Upper lobe of left lung (tissue), 6 donors: Measurements from ENCODE around the gene TP73. TPM values are rescaled to one million over a fixed set of nuclear protein-coding genes. Genes with fewer than 3 reads are reported as not detected.

Source experiments
- ATAC-seq, 2 donors: fragments of 200-7000 bp; cut with Tn5 transposase; one replicate each; pipeline ENCODE4 v1.9.1; 2022; ENCODE audit warnings: mild to moderate bottlenecking in 2 of 2, moderate library complexity in 2 of 2; ENCODE audit not compliant: low FRiP score in 2 of 2
- DNase-seq, 2 donors: peaks; one replicate each; pipeline ENCODE4 v3.0.0-alpha.2; 2019 to 2020
- H3K27ac ChIP-seq, 4 donors: fragments of 200-600 bp; sonication (generic); one replicate each; pipeline ENCODE4 v1.5.1; 2016 to 2019
- H3K27me3 ChIP-seq, 4 donors: fragments of 200-600 bp; sonication (generic); one replicate each; pipeline ENCODE4 v1.5.1; 2017 to 2019
- H3K36me3 ChIP-seq, 4 donors: fragments of 200-600 bp; sonication (generic); one replicate each; pipeline ENCODE4 v1.5.1; 2016 to 2019
- H3K4me1 ChIP-seq, 4 donors: fragments of 200-600 bp; sonication (generic); one replicate each; pipeline ENCODE4 v1.5.1; 2018 to 2019
- H3K4me3 ChIP-seq, 4 donors: fragments of 200-600 bp; sonication (generic); one replicate each; pipeline ENCODE4 v1.5.1; 2017 to 2019; ENCODE audit warnings: mild to moderate bottlenecking in 2 of 4, moderate library complexity in 1 of 4
- H3K9me3 ChIP-seq, 4 donors: fragments of 200-600 bp; sonication (generic); one replicate each; pipeline ENCODE4 v1.5.1; 2018 to 2019
- CTCF ChIP-seq, 6 experiments: fragments of 450-650 bp in 4 of 6; fragments of 200-600 bp in 2 of 6; sonication (generic) in 2 of 6; IDR thresholded peaks; one replicate each; pipeline ENCODE4 v1.5.1; 2016 to 2019; ENCODE audit warnings: antibody characterized with exemption in 6 of 6
- EP300 ChIP-seq, 4 donors: sonication (generic); formaldehyde crosslinking; IDR thresholded peaks; one replicate each; pipeline ENCODE4 v1.5.1; 2017; ENCODE audit warnings: antibody characterized with exemption in 4 of 4, control low read depth in 2 of 4
- POLR2A ChIP-seq, 4 donors: fragments of 450-650 bp; IDR thresholded peaks; one replicate each; pipeline ENCODE4 v1.5.1; 2016 to 2017; ENCODE audit warnings: antibody characterized with exemption in 4 of 4, mild to moderate bottlenecking in 2 of 4
- POLR2AphosphoS5 ChIP-seq, 2 donors: sonication (generic); formaldehyde crosslinking; IDR thresholded peaks; one replicate each; pipeline ENCODE4 v1.5.1; 2017; ENCODE audit warnings: antibody characterized with exemption in 2 of 2
- WGBS, 2 donors: methylation state at CpG; one replicate each; pipeline ENCODE4 v1.1.5; 2017 to 2018; 5-methylcytosine and 5-hydroxymethylcytosine counted together
- total RNA-seq, 6 donors: library from RNA; depleted of rRNA in 4 of 6; stranded (reverse); fragments of >200 nt in 4 of 6; gene quantifications; one replicate each; pipeline versions ENCODE4 v1.1.0 to v1.2.1, GENCODE V29; 2016 to 2021
- donor health status: DM: no; HTN: no; CAD: no; lungs with moderate emphysema.
- donor health status: DM: no; HTN: yes; CAD: no; lungs with severe emphysema.

TP73 gene
- total RNA-seq, 6 donors from 2014 or later: 0.77 to 9.8 (median 4.1) TPM

GRCh38 chr1:3645247-3645646, 7.1 kb upstream of the TP73 start:
- peaks cover 9 to 15% (median 13%) of the 10 kb centered on the region in 4 donors for H3K4me1 ChIP-seq
- ATAC-seq (no peak), DNase-seq (peak in 1 of 2 donors; percentile 63)
- no peak for TF ChIP-seq POLR2AphosphoS5 (IDR thresholded peaks at IDR 0.05)
- TF ChIP-seq CTCF (IDR thresholded peaks at IDR 0.05): no peak
- TF ChIP-seq POLR2A (IDR thresholded peaks at IDR 0.05): no peak
- no peaks in the 10 kb centered on the region for H3K9me3 ChIP-seq
- no peak overlapping the region for H3K27ac ChIP-seq
- no peak overlapping the region for H3K4me3 ChIP-seq
- 90 to 95% methylated on average over 30 to 43 of the region's 43 CpGs for WGBS, 2 donors
- peaks cover 8 to 47% (median 30%) of the 10 kb centered on the region in 4 donors for H3K36me3 ChIP-seq
- peaks cover 0 to under 1% (median 0%) of the 10 kb centered on the region in 4 donors for H3K27me3 ChIP-seq

GRCh38 chr1:3645666-3646355, 6.5 kb upstream of the TP73 start:
- TF ChIP-seq POLR2AphosphoS5 (IDR thresholded peaks at IDR 0.05) (no peak), POLR2A (IDR thresholded peaks at IDR 0.05) (no peak), CTCF (IDR thresholded peaks at IDR 0.05) (no peak), EP300 (IDR thresholded peaks at IDR 0.05) (no peak)
- Histone ChIP-seq H3K9me3 (no peaks in the 10 kb centered on the region), H3K27me3 (peaks cover 0 to 6% (median 5%) of the 10 kb centered on the region in 4 donors), H3K4me3 (no peak overlapping the region), H3K36me3 (peaks cover 8 to 42% (median 28%) of the 10 kb centered on the region in 4 donors), H3K27ac (no peak overlapping the region), H3K4me1 (peaks cover 15 to 21% (median 18%) of the 10 kb centered on the region in 4 donors)
- WGBS, 2 donors: 94 to 98% methylated on average over 26 to 27 of the region's 27 CpGs
- ATAC-seq (no peak), DNase-seq (no peak)

- no peak overlapping the region for H3K4me3 ChIP-seq
- TF ChIP-seq CTCF (IDR thresholded peaks at IDR 0.05) (no peak), POLR2A (IDR thresholded peaks at IDR 0.05) (no peak), POLR2AphosphoS5 (IDR thresholded peaks at IDR 0.05) (no peak), EP300 (IDR thresholded peaks at IDR 0.05) (no peak)
- DNase-seq (no peak), ATAC-seq (no peak)
- H3K9me3 ChIP-seq: no peaks in the 10 kb centered on the region
- peaks cover 0 to 14% (median 12%) of the 10 kb centered on the region in 4 donors for H3K27me3 ChIP-seq
- peaks cover 8 to 37% (median 26%) of the 10 kb centered on the region in 4 donors for H3K36me3 ChIP-seq
- H3K4me1 ChIP-seq: peaks cover 23 to 29% (median 26%) of the 10 kb centered on the region in 4 donors
- no peak overlapping the region for H3K27ac ChIP-seq
- 93 to 94% methylated on average over 20 of the region's 20 CpGs for WGBS, 2 donors
Observed at GRCh38 chr1:3646596-3646995, 5.7 kb upstream of the TP73 start.

GRCh38 chr1:3649342-3650247, 2.7 kb upstream of the TP73 start, which contains the start of gene WRAP73:
Gene WRAP73 (minus strand): TSS chr1:3650103. CDS start chr1:3649999, 104 bp downstream.
- ATAC-seq (peak; percentile 93 to 98), DNase-seq (peak; percentile 91 to 97)
- Histone ChIP-seq H3K4me3 (peak within 1 kb of the TSS; percentile 93 to 100 (median 97)), H3K4me1 (peaks cover 36 to 45% (median 40%) of the 10 kb centered on the region in 4 donors), H3K27ac (peak within 1 kb of the TSS in 2 of 4 donors; percentile 64 to 75), H3K9me3 (no peaks in the 10 kb centered on the region), H3K27me3 (peaks cover 0 to 36% (median 23%) of the 10 kb centered on the region in 4 donors), H3K36me3 (peaks cover 8 to 24% (median 20%) of the 10 kb centered on the region in 4 donors)
- peak in 3 of 6 experiments; percentile 8 to 27 (median 23) for TF ChIP-seq CTCF (IDR thresholded peaks at IDR 0.05)
- TF ChIP-seq POLR2A (IDR thresholded peaks at IDR 0.05): peak in 3 of 4 donors; percentile 59 to 90 (median 83)
- TF ChIP-seq POLR2AphosphoS5 (IDR thresholded peaks at IDR 0.05): peak; percentile 83 to 89
- TF ChIP-seq EP300 (IDR thresholded peaks at IDR 0.05): no peak
- WGBS, 2 donors: 4 to 12% methylated on average over 14 to 56 of the region's 60 CpGs
